ENCODE data around the gene JARID2. TPM values are rescaled to one million over a fixed set of nuclear protein-coding genes. Genes with fewer than 3 reads are reported as not detected.

Gene JARID2
- total and polyA plus RNA-seq, 7 donors = 1.8 to 7.8 (median 6.1) TPM

- H3K27ac ChIP-seq = no peak overlapping the region
- peak; percentile 34 for DNase-seq
- H3K4me1 ChIP-seq = peaks cover 0 to 41% (median 29%) of the 10 kb centered on the region in 4 donors
- H3K4me3 ChIP-seq = no peak overlapping the region
- intact Hi-C loops (cut with DNase I) = no loop called here
- 96 to 97% methylated on average over 11 of the region's 11 CpGs for WGBS, 2 donors
- H3K36me3 ChIP-seq = peaks cover 0 to 40% (median 18%) of the 10 kb centered on the region in 4 donors
- TF ChIP-seq POLR2AphosphoS5 (IDR thresholded peaks at IDR 0.05) (no peak), POLR2A (IDR thresholded peaks at IDR 0.05) (no peak), EP300 (IDR thresholded peaks at IDR 0.05) (no peak), CTCF (IDR thresholded peaks at IDR 0.05) (no peak)
- no peaks in the 10 kb centered on the region for H3K27me3 ChIP-seq
- H3K9me3 ChIP-seq = no peaks in the 10 kb centered on the region
Observed at GRCh38 chr6:15507221-15507620, 261.4 kb downstream of the JARID2 start.

GRCh38 chr6:15507746-15508145 lies 261.9 kb downstream of the JARID2 start:
- intact Hi-C loops (cut with DNase I) = no loop called here
- Histone ChIP-seq H3K27me3 (no peaks in the 10 kb centered on the region), H3K27ac (no peak overlapping the region), H3K4me3 (no peak overlapping the region), H3K36me3 (peaks cover 0 to 46% (median 21%) of the 10 kb centered on the region in 4 donors), H3K4me1 (peaks cover 0 to 36% (median 24%) of the 10 kb centered on the region in 4 donors), H3K9me3 (no peaks in the 10 kb centered on the region)
- DNase-seq = peak; percentile 29
- TF ChIP-seq EP300 (IDR thresholded peaks at IDR 0.05) (no peak), POLR2AphosphoS5 (IDR thresholded peaks at IDR 0.05) (no peak), POLR2A (IDR thresholded peaks at IDR 0.05) (no peak)
- 89 to 93% methylated on average over 14 of the region's 14 CpGs for WGBS, 2 donors

- Histone ChIP-seq H3K4me1 (peaks cover 0 to 29% (median 24%) of the 10 kb centered on the region in 4 donors), H3K27ac (no peak overlapping the region), H3K27me3 (no peaks in the 10 kb centered on the region), H3K4me3 (no peak overlapping the region), H3K36me3 (peaks cover 0 to 53% (median 27%) of the 10 kb centered on the region in 4 donors), H3K9me3 (no peaks in the 10 kb centered on the region)
- TF ChIP-seq CTCF (IDR thresholded peaks at IDR 0.05) = no peak
- no peak for TF ChIP-seq EP300 (IDR thresholded peaks at IDR 0.05)
- DNase-seq = peak; percentile 42
- intact Hi-C loops (cut with DNase I) = no loop called here
- WGBS, 2 donors = 88 to 93% methylated on average over 6 of the region's 6 CpGs
Observed at GRCh38 chr6:15508441-15508871, 262.6 kb downstream of the JARID2 start.

GRCh38 chr6:15508931-15509330 lies 263.1 kb downstream of the JARID2 start:
- Histone ChIP-seq H3K4me1 (peaks cover 0 to 24% (median 23%) of the 10 kb centered on the region in 4 donors), H3K9me3 (no peaks in the 10 kb centered on the region), H3K27ac (no peak overlapping the region), H3K4me3 (no peak overlapping the region), H3K36me3 (peaks cover 0 to 58% (median 28%) of the 10 kb centered on the region in 4 donors), H3K27me3 (no peaks in the 10 kb centered on the region)
- peak; percentile 15 for DNase-seq
- no peak for TF ChIP-seq CTCF (IDR thresholded peaks at IDR 0.05)
- TF ChIP-seq POLR2AphosphoS5 (IDR thresholded peaks at IDR 0.05) = no peak
- no peak for TF ChIP-seq EP300 (IDR thresholded peaks at IDR 0.05)
- no peak for TF ChIP-seq POLR2A (IDR thresholded peaks at IDR 0.05)
- intact Hi-C loops (cut with DNase I) = no loop called here
- WGBS, 2 donors = 86 to 92% methylated on average over 15 of the region's 15 CpGs

GRCh38 chr6:15509335-15509933 lies 263.6 kb downstream of the JARID2 start:
- TF ChIP-seq CTCF (IDR thresholded peaks at IDR 0.05) (no peak), POLR2A (IDR thresholded peaks at IDR 0.05) (no peak), EP300 (IDR thresholded peaks at IDR 0.05) (no peak)
- Histone ChIP-seq H3K9me3 (no peaks in the 10 kb centered on the region), H3K36me3 (peaks cover 0 to 63% (median 31%) of the 10 kb centered on the region in 4 donors), H3K27ac (no peak overlapping the region), H3K4me1 (peaks cover 0 to 19% (median 18%) of the 10 kb centered on the region in 4 donors), H3K4me3 (no peak overlapping the region), H3K27me3 (no peaks in the 10 kb centered on the region)
- intact Hi-C loops (cut with DNase I) = no loop called here
- DNase-seq = no peak
- 87 to 88% methylated on average over 13 of the region's 13 CpGs for WGBS, 2 donors

Measured in sigmoid colon (tissue), 7 donors.